Measurements from ENCODE around the gene TRIO. TPM values are rescaled to one million over a fixed set of nuclear protein-coding genes. Genes with fewer than 3 reads are reported as not detected.

TRIO gene
- total RNA-seq, 1 donor: 211 TPM

GRCh38 chr5:14238272-14238671, 95.1 kb downstream of the TRIO start:
- no peak overlapping the region for H3K4me3 ChIP-seq (ENCODE audit: low read depth, low read length)
- DNase-seq (ENCODE audit: low read depth): no peak
- TF ChIP-seq, protein P1, sequence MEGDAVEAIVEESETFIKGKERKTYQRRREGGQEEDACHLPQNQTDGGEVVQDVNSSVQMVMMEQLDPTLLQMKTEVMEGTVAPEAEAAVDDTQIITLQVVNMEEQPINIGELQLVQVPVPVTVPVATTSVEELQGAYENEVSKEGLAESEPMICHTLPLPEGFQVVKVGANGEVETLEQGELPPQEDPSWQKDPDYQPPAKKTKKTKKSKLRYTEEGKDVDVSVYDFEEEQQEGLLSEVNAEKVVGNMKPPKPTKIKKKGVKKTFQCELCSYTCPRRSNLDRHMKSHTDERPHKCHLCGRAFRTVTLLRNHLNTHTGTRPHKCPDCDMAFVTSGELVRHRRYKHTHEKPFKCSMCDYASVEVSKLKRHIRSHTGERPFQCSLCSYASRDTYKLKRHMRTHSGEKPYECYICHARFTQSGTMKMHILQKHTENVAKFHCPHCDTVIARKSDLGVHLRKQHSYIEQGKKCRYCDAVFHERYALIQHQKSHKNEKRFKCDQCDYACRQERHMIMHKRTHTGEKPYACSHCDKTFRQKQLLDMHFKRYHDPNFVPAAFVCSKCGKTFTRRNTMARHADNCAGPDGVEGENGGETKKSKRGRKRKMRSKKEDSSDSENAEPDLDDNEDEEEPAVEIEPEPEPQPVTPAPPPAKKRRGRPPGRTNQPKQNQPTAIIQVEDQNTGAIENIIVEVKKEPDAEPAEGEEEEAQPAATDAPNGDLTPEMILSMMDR (IDR thresholded peaks at IDR 0.05; ENCODE audit: insufficient read depth, low read length): no peak

- no peak for DNase-seq (ENCODE audit: low read depth)
- no peak overlapping the region for H3K4me3 ChIP-seq (ENCODE audit: low read depth, low read length)
- TF ChIP-seq, protein P1 (IDR thresholded peaks at IDR 0.05; ENCODE audit: insufficient read depth, low read length): no peak
Observed at GRCh38 chr5:14239404-14239803, 96.3 kb downstream of the TRIO start.

DNA sequence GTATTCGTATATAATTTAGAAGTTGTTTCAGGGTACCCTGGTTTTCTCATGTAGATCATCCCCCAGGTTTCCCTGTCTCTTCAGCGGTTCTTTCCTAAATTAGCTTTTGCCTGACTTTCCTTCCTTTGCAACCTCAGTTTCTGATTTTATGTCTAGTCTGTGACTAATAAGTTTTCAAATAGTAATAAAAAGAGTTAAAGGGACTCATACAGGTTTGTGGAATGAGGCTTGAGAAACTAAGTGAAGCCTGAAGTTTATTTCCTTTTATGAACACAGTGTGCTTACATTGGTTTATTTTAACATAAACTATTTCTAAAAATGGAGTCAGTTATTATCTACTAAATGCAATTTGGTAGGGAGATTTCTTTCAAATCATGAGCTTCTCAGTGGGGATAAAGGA, 96.8 kb downstream of the TRIO start:
- DNase-seq (ENCODE audit: low read depth): no peak
- H3K4me3 ChIP-seq (ENCODE audit: low read depth, low read length): no peak overlapping the region

GRCh38 chr5:14240359-14240758, 97.2 kb downstream of the TRIO start:
- TF ChIP-seq, protein P1 (IDR thresholded peaks at IDR 0.05; ENCODE audit: insufficient read depth, low read length): peak; percentile 44
- H3K4me3 ChIP-seq (ENCODE audit: low read depth, low read length): no peak overlapping the region
- peak; percentile 76 for DNase-seq (ENCODE audit: low read depth)

More for the DNA sequence above, 96.8 kb downstream of the TRIO start:
- TF ChIP-seq, protein P1 (IDR thresholded peaks at IDR 0.05; ENCODE audit: insufficient read depth, low read length): no peak

DNA sequence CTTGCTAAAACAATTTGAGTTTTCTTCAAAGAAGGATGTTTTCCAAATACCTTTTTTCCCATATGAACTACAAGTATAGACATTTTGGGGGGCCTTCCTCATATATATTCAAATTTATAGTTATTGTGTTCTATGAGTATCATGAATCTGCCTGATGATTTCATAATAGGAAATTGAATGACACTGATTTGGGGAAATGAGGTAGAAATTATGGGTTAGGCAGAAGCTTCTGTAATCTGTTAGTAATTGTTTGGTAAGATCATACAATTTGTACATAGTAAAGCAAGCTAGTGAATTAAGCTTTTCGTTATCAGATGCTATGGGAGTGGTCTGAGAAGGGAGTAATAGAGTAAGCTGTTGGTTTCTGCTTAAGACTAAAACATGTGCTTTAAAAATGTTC, 98.0 kb downstream of the TRIO start:
- TF ChIP-seq, protein P1 (IDR thresholded peaks at IDR 0.05; ENCODE audit: insufficient read depth, low read length): no peak
- no peak overlapping the region for H3K4me3 ChIP-seq (ENCODE audit: low read depth, low read length)
- DNase-seq (ENCODE audit: low read depth): no peak

- no peak overlapping the region for H3K4me3 ChIP-seq (ENCODE audit: low read depth, low read length)
- no peak for DNase-seq (ENCODE audit: low read depth)
- TF ChIP-seq, protein P1 (IDR thresholded peaks at IDR 0.05; ENCODE audit: insufficient read depth, low read length): no peak
Observed at GRCh38 chr5:14242447-14242846, 99.3 kb downstream of the TRIO start.

DNA sequence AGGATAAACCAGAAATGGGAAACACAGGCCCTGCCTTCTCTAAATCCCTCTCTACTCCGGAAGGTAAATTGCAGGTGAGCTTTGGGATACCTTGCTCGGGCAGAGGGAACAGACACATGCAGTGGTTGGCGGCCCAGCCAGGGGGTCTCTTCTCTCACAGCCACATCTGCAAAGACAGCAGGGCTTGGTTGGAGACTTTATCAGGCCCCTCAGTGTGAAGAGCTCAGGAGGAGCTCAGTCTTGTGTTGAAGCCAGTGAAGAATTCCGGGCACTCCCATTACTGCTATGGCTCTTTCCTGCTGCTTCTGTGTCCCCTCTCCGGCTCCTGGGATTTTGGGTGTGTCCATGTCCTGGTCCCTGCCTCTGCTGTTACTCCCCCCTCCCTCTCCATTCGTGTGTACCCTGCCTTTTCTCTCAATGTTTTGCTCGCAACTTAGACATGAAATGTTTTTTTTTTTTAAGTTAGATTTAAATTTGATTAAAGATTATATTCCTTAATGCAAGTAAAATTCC, 99.8 kb downstream of the TRIO start:
- no peak for DNase-seq (ENCODE audit: low read depth)
- H3K4me3 ChIP-seq (ENCODE audit: low read depth, low read length): no peak overlapping the region
- TF ChIP-seq, protein P1 (IDR thresholded peaks at IDR 0.05; ENCODE audit: insufficient read depth, low read length): no peak
